AG04450 (cell line): ENCODE measurements around the gene EXOC4. TPM values are rescaled to one million over a fixed set of nuclear protein-coding genes. Genes with fewer than 3 reads are reported as not detected.

ENCODE experiments used
- CTCF ChIA-PET: fragments of 300-600, 350-600 bp; formaldehyde crosslinking; extraction: SDS; loops from one replicate; lab custom pipeline; 2022; ENCODE audit warnings: antibody characterized with exemption, inconsistent platforms; lab: Charles Lee
- POLR2A ChIA-PET: fragments of 350-600 bp; formaldehyde crosslinking; extraction: SDS; loops from one replicate; lab custom pipeline; 2021; ENCODE audit warnings: antibody characterized with exemption, inconsistent platforms; lab: Yijun Ruan, JAX
- DNase-seq: peaks from one replicate; pipeline ENCODE4 v3.0.0-alpha.2; 2011; ENCODE audit warnings: low read depth, low spot score
- H3K27ac ChIP-seq: one replicate; pipeline ENCODE4 v1.5.1; 2012; ENCODE audit warnings: low read depth, low read length, control low read depth
- H3K27me3 ChIP-seq: one replicate; pipeline ENCODE4 v1.6.0; 2012; ENCODE audit warnings: low read length; ENCODE audit not compliant: control insufficient read depth, insufficient read depth
- H3K4me3 ChIP-seq: 2 replicates; pipeline ENCODE4 v1.5.1; 2011; ENCODE audit warnings: mild to moderate bottlenecking, low read depth, low read length, control low read depth
- H3K9me3 ChIP-seq: 2 replicates; pipeline ENCODE4 v1.5.1; 2012; ENCODE audit warnings: low read length; ENCODE audit not compliant: control insufficient read depth, insufficient read depth
- CTCF ChIP-seq: IDR thresholded peaks from 2 replicates; pipeline ENCODE4 v1.5.1; 2011; ENCODE audit warnings: low read depth, low read length, control low read depth, inconsistent platforms
- polyA plus RNA-seq: library from polyadenylated mRNA; depleted of rRNA; stranded (reverse); fragments of >200 nt; gene quantifications from 2 replicates; pipeline ENCODE4 v1.2.3, GENCODE V29; 2011

The EXOC4 gene
- polyA plus RNA-seq, 1 experiment, result 73.5 TPM

- POLR2A ChIA-PET, result no interaction called here
These were observed 528.7 kb downstream of the EXOC4 start for GRCh38 chr7:133781486-133782090.

GRCh38 chr7:133782470-133782869 is 529.6 kb downstream of the EXOC4 start:
- no peak for DNase-seq
- Histone ChIP-seq H3K4me3 (no peak overlapping the region), H3K27ac (no peak overlapping the region), H3K9me3 (no peaks in the 10 kb centered on the region; the same call in 1 of the 2 replicates), H3K27me3 (no peaks in the 10 kb centered on the region)
- CTCF ChIA-PET, result no interaction called here
- no peak for TF ChIP-seq CTCF
- POLR2A ChIA-PET, result no interaction called here

More at GRCh38 chr7:133781486-133782090, 528.7 kb downstream of the EXOC4 start:
- no peak for TF ChIP-seq CTCF
- no peak for DNase-seq
- Histone ChIP-seq H3K4me3 (no peak overlapping the region), H3K27ac (no peak overlapping the region), H3K9me3 (no peaks in the 10 kb centered on the region; the same call in 1 of the 2 replicates), H3K27me3 (no peaks in the 10 kb centered on the region)
- CTCF ChIA-PET, result no interaction called here

- TF ChIP-seq CTCF, result no peak
- ChIA-PET CTCF (no interaction called here), POLR2A (no interaction called here)
- Histone ChIP-seq H3K4me3 (no peak overlapping the region), H3K9me3 (no peaks in the 10 kb centered on the region; the same call in 1 of the 2 replicates), H3K27me3 (no peaks in the 10 kb centered on the region), H3K27ac (no peak overlapping the region)
- DNase-seq, result no peak
These were observed 530.4 kb downstream of the EXOC4 start for GRCh38 chr7:133783276-133783675.

GRCh38 chr7:133784486-133785001 is 531.7 kb downstream of the EXOC4 start:
- CTCF ChIA-PET, result interaction anchor here (0.6 kb wide), 1 partner anchor 271 kb away, joined by 4 read pairs; no protein-coding TSS in a partner anchor
- POLR2A ChIA-PET, result no interaction called here
- Histone ChIP-seq H3K27me3 (no peaks in the 10 kb centered on the region), H3K9me3 (no peaks in the 10 kb centered on the region; the same call in 1 of the 2 replicates), H3K4me3 (no peak overlapping the region), H3K27ac (no peak overlapping the region)
- TF ChIP-seq CTCF, result no peak
- no peak for DNase-seq

GRCh38 chr7:133786401-133786937 is 533.6 kb downstream of the EXOC4 start:
- no peak for DNase-seq
- Histone ChIP-seq H3K27me3 (no peaks in the 10 kb centered on the region), H3K4me3 (no peak overlapping the region), H3K9me3 (no peaks in the 10 kb centered on the region), H3K27ac (no peak overlapping the region)
- TF ChIP-seq CTCF, result no peak
- CTCF ChIA-PET, result no interaction called here
- POLR2A ChIA-PET, result no interaction called here
